WTC11 (cell line): ENCODE measurements around the gene ADIPOR2. TPM values are rescaled to one million over a fixed set of nuclear protein-coding genes. Genes with fewer than 3 reads are reported as not detected.
A peak's percentile ranks its signal among the peaks of the same experiment; 100 is the strongest.

Source experiments
- ATAC-seq: fragments of 200-7000 bp; cut with Tn5 transposase; 2 replicates; pipeline ENCODE4 v1.10.0; 2021; ENCODE audit warnings: mild to moderate bottlenecking, moderate library complexity
- CTCF ChIA-PET: fragments of 300-600 bp; sonication (Branson Sonifier 250); formaldehyde crosslinking; loops from one replicate; lab custom pipeline; 2021; ENCODE audit warnings: antibody characterized with exemption; lab: Charles Lee
- POLR2A ChIA-PET: fragments of 350-600 bp; sonication (Branson Sonifier 250); formaldehyde crosslinking; loops from one replicate; lab custom pipeline; 2021; ENCODE audit warnings: antibody characterized with exemption; lab: Charles Lee
- DNase-seq: peaks from one replicate; pipeline ENCODE4 v3.0.0; 2021; ENCODE audit warnings: low spot score
- H3K27ac Mint-ChIP-seq: 2 replicates; pipeline ENCODE4 v1.8.0; 2021; ENCODE audit warnings: mixed read lengths
- H3K27me3 Mint-ChIP-seq: 2 replicates; pipeline ENCODE4 v1.8.0; 2021; ENCODE audit warnings: low read depth, mild to moderate bottlenecking, moderate library complexity, mixed read lengths
- H3K36me3 Mint-ChIP-seq: 2 replicates; pipeline ENCODE4 v1.8.0; 2021; ENCODE audit warnings: mixed read lengths
- H3K4me1 Mint-ChIP-seq: 2 replicates; pipeline ENCODE4 v1.8.0; 2022; ENCODE audit warnings: mixed read lengths
- H3K4me3 Mint-ChIP-seq: 2 replicates; pipeline ENCODE4 v1.8.0; 2021; ENCODE audit warnings: mild to moderate bottlenecking, moderate library complexity, mixed read lengths
- H3K9me3 Mint-ChIP-seq: 2 replicates; pipeline ENCODE4 v1.8.0; 2021; ENCODE audit warnings: mixed read lengths
- CREB1 ChIP-seq: sonication (generic); formaldehyde crosslinking; IDR thresholded peaks from 2 replicates; pipeline ENCODE4 v1.8.0; 2023; ENCODE audit warnings: mild to moderate bottlenecking, missing genetic modification reagents
- ERG ChIP-seq: fragments of 250-450 bp; sonication (Bioruptor Pico); IDR thresholded peaks from 2 replicates; pipeline ENCODE4 v1.8.0; 2021; ENCODE audit warnings: mild to moderate bottlenecking
- HMGA2 ChIP-seq: fragments of 250-450 bp; sonication (Bioruptor Pico); IDR thresholded peaks from 2 replicates; pipeline ENCODE4 v1.4.0; 2021; ENCODE audit warnings: mild to moderate bottlenecking, moderate library complexity
- IRF2 ChIP-seq: sonication (generic); formaldehyde crosslinking; IDR thresholded peaks from 2 replicates; pipeline ENCODE4 v1.8.0; 2022; ENCODE audit warnings: low read depth, missing genetic modification reagents, borderline replicate concordance
- KAT7 ChIP-seq: sonication (generic); formaldehyde crosslinking; IDR thresholded peaks from 2 replicates; pipeline ENCODE4 v1.8.1; 2023; ENCODE audit warnings: missing genetic modification reagents, mild to moderate bottlenecking, borderline replicate concordance
- TEAD1 ChIP-seq: sonication (generic); formaldehyde crosslinking; IDR thresholded peaks from 2 replicates; pipeline ENCODE4 v1.8.0; 2022; ENCODE audit warnings: mild to moderate bottlenecking, missing genetic modification reagents
- TP53 ChIP-seq: sonication (generic); formaldehyde crosslinking; IDR thresholded peaks from 2 replicates; pipeline ENCODE4 v1.8.1; 2023; ENCODE audit warnings: mild to moderate bottlenecking, missing genetic modification reagents
- ZBTB21 ChIP-seq: sonication (generic); formaldehyde crosslinking; IDR thresholded peaks from 2 replicates; pipeline ENCODE4 v1.8.1; 2023; ENCODE audit warnings: mild to moderate bottlenecking, missing genetic modification reagents, borderline replicate concordance
- ZNF138 ChIP-seq: sonication (generic); formaldehyde crosslinking; conservative IDR thresholded peaks from 2 replicates; pipeline ENCODE4 v1.8.1; 2022; ENCODE audit warnings: mild to moderate bottlenecking, moderate library complexity, missing genetic modification reagents
- ZNF232 ChIP-seq: sonication (generic); formaldehyde crosslinking; IDR thresholded peaks from 2 replicates; pipeline ENCODE4 v1.8.0; 2022; ENCODE audit warnings: mild to moderate bottlenecking, missing genetic modification reagents
- ZNF281 ChIP-seq: sonication (generic); formaldehyde crosslinking; IDR thresholded peaks from 2 replicates; pipeline ENCODE4 v1.8.0; 2023; ENCODE audit warnings: mild to moderate bottlenecking, missing genetic modification reagents
- ZNF396 ChIP-seq: fragments of 250-450 bp; sonication (Bioruptor Pico); IDR thresholded peaks from 2 replicates; pipeline ENCODE4 v1.8.0; 2021; ENCODE audit warnings: mild to moderate bottlenecking, moderate library complexity, borderline replicate concordance
- ZNF423 ChIP-seq: fragments of 250-450 bp; sonication (Bioruptor Pico); IDR thresholded peaks from 2 replicates; pipeline ENCODE4 v2.1.2; 2022; ENCODE audit warnings: mild to moderate bottlenecking, moderate library complexity
- ZNF425 ChIP-seq: fragments of 250-450 bp; sonication (Bioruptor Pico); conservative IDR thresholded peaks from 2 replicates; pipeline ENCODE4 v1.9.0; 2021; ENCODE audit warnings: mild to moderate bottlenecking
- total RNA-seq: library from RNA; stranded (reverse); gene quantifications from 3 replicates; pipeline ENCODE4 v1.2.3, GENCODE V29; 2021
- TF ChIP-seq, protein P1 (sequence below): sonication (generic); formaldehyde crosslinking; IDR thresholded peaks from 2 replicates; pipeline ENCODE4 v1.8.0; 2023; ENCODE audit warnings: missing genetic modification reagents, mild to moderate bottlenecking, borderline replicate concordance
- TF ChIP-seq, protein P2 (sequence below): sonication (generic); formaldehyde crosslinking; IDR thresholded peaks from 2 replicates; pipeline ENCODE4 v1.8.1; 2023; ENCODE audit warnings: mild to moderate bottlenecking, moderate library complexity, missing genetic modification reagents
- TF ChIP-seq, protein P3 (sequence below): sonication (generic); formaldehyde crosslinking; IDR thresholded peaks from 2 replicates; pipeline ENCODE4 v1.8.1; 2022; ENCODE audit warnings: low read depth, missing genetic modification reagents, borderline replicate concordance

ADIPOR2 gene
- total RNA-seq, 1 experiment from 2014 or later, result 38.4 TPM

DNA sequence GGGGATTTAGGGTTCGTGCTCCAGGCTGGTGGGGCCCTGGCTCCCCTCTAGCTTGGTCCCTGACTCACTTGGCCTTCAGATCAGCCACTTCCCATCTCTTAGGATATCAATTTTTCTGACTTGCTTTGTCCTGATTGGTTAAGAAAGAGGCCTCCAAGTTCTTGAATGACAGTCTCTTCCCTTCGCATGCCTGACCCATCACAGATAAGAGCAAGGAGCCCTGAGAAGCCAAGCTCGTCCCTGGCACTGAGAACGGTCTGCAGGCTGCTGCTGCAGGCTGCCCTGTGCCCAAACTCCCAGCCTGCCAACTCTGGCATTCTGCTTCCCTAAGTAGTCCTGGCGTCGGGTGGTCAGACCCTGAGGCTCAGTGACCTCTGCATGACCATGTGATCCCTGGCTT, 128.7 kb downstream of the ADIPOR2 start (continued):
- TF ChIP-seq, protein P1, sequence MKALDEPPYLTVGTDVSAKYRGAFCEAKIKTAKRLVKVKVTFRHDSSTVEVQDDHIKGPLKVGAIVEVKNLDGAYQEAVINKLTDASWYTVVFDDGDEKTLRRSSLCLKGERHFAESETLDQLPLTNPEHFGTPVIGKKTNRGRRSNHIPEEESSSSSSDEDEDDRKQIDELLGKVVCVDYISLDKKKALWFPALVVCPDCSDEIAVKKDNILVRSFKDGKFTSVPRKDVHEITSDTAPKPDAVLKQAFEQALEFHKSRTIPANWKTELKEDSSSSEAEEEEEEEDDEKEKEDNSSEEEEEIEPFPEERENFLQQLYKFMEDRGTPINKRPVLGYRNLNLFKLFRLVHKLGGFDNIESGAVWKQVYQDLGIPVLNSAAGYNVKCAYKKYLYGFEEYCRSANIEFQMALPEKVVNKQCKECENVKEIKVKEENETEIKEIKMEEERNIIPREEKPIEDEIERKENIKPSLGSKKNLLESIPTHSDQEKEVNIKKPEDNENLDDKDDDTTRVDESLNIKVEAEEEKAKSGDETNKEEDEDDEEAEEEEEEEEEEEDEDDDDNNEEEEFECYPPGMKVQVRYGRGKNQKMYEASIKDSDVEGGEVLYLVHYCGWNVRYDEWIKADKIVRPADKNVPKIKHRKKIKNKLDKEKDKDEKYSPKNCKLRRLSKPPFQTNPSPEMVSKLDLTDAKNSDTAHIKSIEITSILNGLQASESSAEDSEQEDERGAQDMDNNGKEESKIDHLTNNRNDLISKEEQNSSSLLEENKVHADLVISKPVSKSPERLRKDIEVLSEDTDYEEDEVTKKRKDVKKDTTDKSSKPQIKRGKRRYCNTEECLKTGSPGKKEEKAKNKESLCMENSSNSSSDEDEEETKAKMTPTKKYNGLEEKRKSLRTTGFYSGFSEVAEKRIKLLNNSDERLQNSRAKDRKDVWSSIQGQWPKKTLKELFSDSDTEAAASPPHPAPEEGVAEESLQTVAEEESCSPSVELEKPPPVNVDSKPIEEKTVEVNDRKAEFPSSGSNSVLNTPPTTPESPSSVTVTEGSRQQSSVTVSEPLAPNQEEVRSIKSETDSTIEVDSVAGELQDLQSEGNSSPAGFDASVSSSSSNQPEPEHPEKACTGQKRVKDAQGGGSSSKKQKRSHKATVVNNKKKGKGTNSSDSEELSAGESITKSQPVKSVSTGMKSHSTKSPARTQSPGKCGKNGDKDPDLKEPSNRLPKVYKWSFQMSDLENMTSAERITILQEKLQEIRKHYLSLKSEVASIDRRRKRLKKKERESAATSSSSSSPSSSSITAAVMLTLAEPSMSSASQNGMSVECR (CRISPR knock-in tag), result no peak
- TF ChIP-seq ZBTB21 (CRISPR knock-in tag), result no peak

DNA sequence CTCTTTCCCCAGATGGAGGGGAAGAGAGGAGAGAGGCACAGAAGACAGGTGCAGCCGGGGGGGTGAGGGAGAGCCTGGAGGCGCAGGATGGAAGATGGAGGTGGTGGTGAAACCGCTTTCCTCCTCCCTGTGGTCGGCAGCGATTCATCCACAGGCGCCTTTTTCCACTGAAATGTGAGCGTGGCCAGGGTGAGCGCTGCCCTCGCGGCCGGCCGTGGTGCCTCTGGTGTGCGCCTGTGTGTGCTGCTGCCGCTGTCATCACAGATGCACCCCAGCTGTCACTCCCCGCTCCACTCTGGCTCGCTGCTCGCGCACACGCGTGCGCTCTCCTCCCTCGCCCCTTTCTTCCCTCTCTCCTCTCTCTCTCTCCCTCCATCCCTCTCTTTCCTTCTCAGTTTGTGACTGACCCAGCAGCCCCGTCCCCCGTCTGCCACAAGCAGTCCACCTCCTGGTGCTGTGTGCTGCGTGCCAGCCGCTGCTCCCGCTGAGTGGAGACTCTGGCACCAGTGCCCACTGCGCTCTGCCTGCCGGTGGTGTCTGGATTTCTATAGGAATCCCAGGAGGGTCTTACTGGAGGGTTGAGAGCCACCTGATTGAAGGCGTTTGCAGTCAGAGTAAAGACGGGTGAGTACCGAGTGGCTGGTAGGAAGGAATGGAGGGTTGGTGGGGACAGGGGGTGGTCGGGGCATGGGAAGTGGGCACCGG, 129.5 kb downstream of the ADIPOR2 start, which contains the start of gene LRTM2:
Gene LRTM2, plus strand, starts transcription at position 375 of the 705 bp plus-strand sequence. CDS start 7,584 bp downstream, outside the sequence.
- ATAC-seq, result peak; percentile 42
- Mint-ChIP-seq H3K4me1 (peaks cover 18% of the 10 kb centered on the region), H3K4me3 (peak within 1 kb of the TSS; percentile 72), H3K27me3 (peaks cover 35% of the 10 kb centered on the region), H3K9me3 (peaks cover 5% of the 10 kb centered on the region; the same call in 1 of the 2 replicates), H3K36me3 (no peaks in the 10 kb centered on the region), H3K27ac (no peak within 1 kb of the TSS)
- POLR2A ChIA-PET, result no interaction called here
- TF ChIP-seq TEAD1 (CRISPR knock-in tag), result no peak
- no peak for TF ChIP-seq ZNF138 (CRISPR knock-in tag)
- TF ChIP-seq, protein P2, sequence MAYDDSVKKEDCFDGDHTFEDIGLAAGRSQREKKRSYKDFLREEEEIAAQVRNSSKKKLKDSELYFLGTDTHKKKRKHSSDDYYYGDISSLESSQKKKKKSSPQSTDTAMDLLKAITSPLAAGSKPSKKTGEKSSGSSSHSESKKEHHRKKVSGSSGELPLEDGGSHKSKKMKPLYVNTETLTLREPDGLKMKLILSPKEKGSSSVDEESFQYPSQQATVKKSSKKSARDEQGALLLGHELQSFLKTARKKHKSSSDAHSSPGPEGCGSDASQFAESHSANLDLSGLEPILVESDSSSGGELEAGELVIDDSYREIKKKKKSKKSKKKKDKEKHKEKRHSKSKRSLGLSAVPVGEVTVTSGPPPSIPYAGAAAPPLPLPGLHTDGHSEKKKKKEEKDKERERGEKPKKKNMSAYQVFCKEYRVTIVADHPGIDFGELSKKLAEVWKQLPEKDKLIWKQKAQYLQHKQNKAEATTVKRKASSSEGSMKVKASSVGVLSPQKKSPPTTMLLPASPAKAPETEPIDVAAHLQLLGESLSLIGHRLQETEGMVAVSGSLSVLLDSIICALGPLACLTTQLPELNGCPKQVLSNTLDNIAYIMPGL (CRISPR knock-in tag), result no peak
- no peak for TF ChIP-seq ZNF423 (CRISPR knock-in tag)
- no peak for TF ChIP-seq ZNF425 (CRISPR knock-in tag)
- TF ChIP-seq ZNF281, result no peak
- no peak for TF ChIP-seq TP53
- DNase-seq, result no peak
- CTCF ChIA-PET, result interaction anchor here (1.3 to 4.1 kb wide), 2 partner anchors 120 kb away, joined by 5 to 26 read pairs; no protein-coding TSS in a partner anchor

GRCh38 chr12:1820896-1821291, 130.0 kb downstream of the ADIPOR2 start:
- Mint-ChIP-seq H3K4me1 (peaks cover 18% of the 10 kb centered on the region), H3K9me3 (peaks cover 5% of the 10 kb centered on the region; the same call in 1 of the 2 replicates), H3K27me3 (peaks cover 35% of the 10 kb centered on the region), H3K4me3 (peak overlapping the region; percentile 20), H3K36me3 (no peaks in the 10 kb centered on the region), H3K27ac (no peak overlapping the region)
- DNase-seq (no peak), ATAC-seq (no peak)
- ChIA-PET POLR2A (no interaction called here), CTCF (interaction anchor here (4.1 kb wide), 1 partner anchor 119 kb away, joined by 26 read pairs; no protein-coding TSS in a partner anchor)
- TF ChIP-seq IRF2 (CRISPR knock-in tag) (no peak), ZNF232 (CRISPR knock-in tag) (no peak), ZNF396 (CRISPR knock-in tag) (no peak), HMGA2 (no peak), KAT7 (no peak), ERG (CRISPR knock-in tag) (no peak), CREB1 (CRISPR knock-in tag) (no peak)
- TF ChIP-seq, protein P3, sequence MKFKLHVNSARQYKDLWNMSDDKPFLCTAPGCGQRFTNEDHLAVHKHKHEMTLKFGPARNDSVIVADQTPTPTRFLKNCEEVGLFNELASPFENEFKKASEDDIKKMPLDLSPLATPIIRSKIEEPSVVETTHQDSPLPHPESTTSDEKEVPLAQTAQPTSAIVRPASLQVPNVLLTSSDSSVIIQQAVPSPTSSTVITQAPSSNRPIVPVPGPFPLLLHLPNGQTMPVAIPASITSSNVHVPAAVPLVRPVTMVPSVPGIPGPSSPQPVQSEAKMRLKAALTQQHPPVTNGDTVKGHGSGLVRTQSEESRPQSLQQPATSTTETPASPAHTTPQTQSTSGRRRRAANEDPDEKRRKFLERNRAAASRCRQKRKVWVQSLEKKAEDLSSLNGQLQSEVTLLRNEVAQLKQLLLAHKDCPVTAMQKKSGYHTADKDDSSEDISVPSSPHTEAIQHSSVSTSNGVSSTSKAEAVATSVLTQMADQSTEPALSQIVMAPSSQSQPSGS (CRISPR knock-in tag), result no peak
